Measurements from ENCODE around the gene DISP2.

The DISP2 gene

DNA sequence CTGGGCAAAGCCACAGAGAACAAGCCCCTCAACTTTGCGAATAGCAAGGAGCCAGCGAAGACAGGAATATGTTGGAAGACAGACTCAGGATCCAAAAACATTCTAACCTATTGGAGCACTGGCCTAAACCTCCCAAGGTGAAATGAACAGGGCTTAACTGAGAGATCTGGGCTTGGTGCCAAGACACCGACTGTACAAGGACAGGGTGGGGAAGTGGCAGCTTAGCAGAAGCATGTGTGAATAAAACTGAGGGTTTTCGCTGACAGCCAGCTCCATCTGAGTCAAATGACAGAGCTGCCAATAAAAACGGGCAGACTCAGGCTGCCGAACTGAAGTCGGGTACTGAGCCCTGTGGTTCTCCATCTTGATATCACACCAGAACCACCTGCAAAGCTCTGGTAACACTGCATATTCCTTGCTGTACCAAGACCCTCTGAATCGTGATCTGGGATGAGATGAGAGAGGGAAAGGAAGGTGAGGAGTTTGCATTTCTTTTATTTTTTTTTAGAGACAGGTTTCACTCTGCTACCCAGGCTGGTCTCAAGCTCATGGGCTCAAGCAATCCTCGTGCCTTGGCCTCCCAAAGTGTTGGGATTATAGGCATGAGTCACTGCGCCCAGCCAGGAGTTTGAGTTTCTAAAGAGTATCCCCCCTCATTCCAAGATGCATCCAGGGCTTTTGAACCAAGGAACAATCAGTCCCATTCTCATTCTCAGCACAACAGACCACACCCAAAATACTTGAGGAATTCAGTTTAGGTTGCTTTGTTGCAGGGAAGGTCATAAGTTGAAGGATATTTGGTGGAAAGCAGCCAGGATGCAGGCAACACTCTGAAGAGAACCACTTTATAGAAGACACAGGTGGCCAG is 44.3 kb upstream of the DISP2 start:
- CTCF ChIA-PET, result interaction anchor here (0.9 to 23.2 kb wide), 8 partner anchors 7 to 104 kb away, joined by 3 to 405 read pairs (median 17); partner anchors contain the start of genes CCDC9B and INAFM2
- POLR2A ChIA-PET, result no interaction called here
- no peak for DNase-seq (ENCODE audit: extremely low spot score)
- no peak for TF ChIP-seq CTCF (IDR thresholded peaks at IDR 0.05; ENCODE audit: control extremely low read depth, extremely low read depth, low read depth, missing control alignments)

- ChIA-PET POLR2A (no interaction called here), CTCF (interaction anchor here (1.1 to 23.2 kb wide), 4 partner anchors 12 to 40 kb away, joined by 3 to 405 read pairs (median 17); no protein-coding TSS in a partner anchor)
- TF ChIP-seq CTCF (IDR thresholded peaks at IDR 0.05; ENCODE audit: control extremely low read depth, extremely low read depth, low read depth, missing control alignments), result no peak
- no peak for DNase-seq (ENCODE audit: extremely low spot score)
Observed at GRCh38 chr15:40314723-40315276, 43.2 kb upstream of the DISP2 start.

- no peak for TF ChIP-seq CTCF (IDR thresholded peaks at IDR 0.05; ENCODE audit: control extremely low read depth, extremely low read depth, low read depth, missing control alignments)
- no peak for DNase-seq (ENCODE audit: extremely low spot score)
- ChIA-PET CTCF (interaction anchor here (1.3 to 23.2 kb wide), 5 partner anchors 9 to 42 kb away, joined by 4 to 405 read pairs (median 7); partner anchors contain the start of gene PLCB2), POLR2A (no interaction called here)
Observed at GRCh38 chr15:40316931-40317330, 41.1 kb upstream of the DISP2 start.

GRCh38 chr15:40317580-40317979 is 40.4 kb upstream of the DISP2 start:
- no peak for TF ChIP-seq CTCF (IDR thresholded peaks at IDR 0.05; ENCODE audit: control extremely low read depth, extremely low read depth, low read depth, missing control alignments)
- DNase-seq (ENCODE audit: extremely low spot score), result no peak
- POLR2A ChIA-PET, result no interaction called here
- CTCF ChIA-PET, result interaction anchor here (1.2 to 23.2 kb wide), 4 partner anchors 13 to 104 kb away, joined by 3 to 405 read pairs (median 26); no protein-coding TSS in a partner anchor

DNA sequence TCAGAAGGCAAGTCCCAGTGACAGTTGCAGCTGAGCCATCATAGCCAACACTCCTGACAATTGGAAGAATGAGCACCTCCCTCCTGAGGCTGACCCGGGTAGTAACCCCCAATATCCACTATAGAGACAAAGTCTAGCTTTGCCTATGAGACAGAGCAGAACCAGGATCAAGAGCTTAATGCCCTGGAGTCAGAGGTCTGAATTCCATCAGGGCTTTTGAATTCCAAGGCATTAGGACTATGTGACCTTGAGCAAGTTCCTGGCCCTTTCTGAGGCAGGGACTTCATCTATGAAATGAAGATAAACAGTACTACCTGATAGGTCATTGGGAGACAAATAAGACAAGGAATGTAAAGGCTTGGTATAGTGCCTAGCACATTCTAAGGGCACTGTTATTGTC is 37.6 kb upstream of the DISP2 start:
- ChIA-PET CTCF (interaction anchor here (1.0 to 23.2 kb wide), 22 partner anchors 8 to 282 kb away, joined by 3 to 405 read pairs (median 5); partner anchors contain the start of genes BAHD1, CCDC9B, PHGR1 and PLCB2), POLR2A (no interaction called here)
- DNase-seq (ENCODE audit: extremely low spot score), result no peak
- TF ChIP-seq CTCF (IDR thresholded peaks at IDR 0.05; ENCODE audit: control extremely low read depth, extremely low read depth, low read depth, missing control alignments), result no peak

DNA sequence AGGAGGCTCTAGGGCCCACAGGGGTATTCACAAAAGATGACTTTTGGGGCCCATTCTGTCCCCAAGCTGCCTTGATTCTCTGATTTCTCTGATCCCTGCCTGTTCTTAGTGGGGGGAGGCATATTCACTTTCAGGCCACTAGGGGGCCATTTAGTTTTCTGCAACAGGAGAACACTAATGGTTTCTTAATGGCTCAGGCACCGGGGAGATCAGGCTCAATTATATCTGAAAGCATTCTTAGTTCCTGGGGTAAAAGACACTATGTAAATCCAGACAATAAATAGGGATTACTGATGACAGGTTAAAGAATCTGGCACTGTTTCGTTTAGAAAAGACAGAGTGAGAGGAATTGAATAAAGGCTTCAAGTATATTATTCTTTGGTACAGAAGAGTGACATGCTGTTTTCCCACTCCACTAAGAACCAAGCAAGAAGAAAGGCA is 37.1 kb upstream of the DISP2 start:
- POLR2A ChIA-PET, result no interaction called here
- peak; percentile 72 for TF ChIP-seq CTCF (IDR thresholded peaks at IDR 0.05; ENCODE audit: control extremely low read depth, extremely low read depth, low read depth, missing control alignments)
- CTCF ChIA-PET, result interaction anchor here (1.0 to 23.2 kb wide), 19 partner anchors 8 to 283 kb away, joined by 3 to 405 read pairs (median 6); partner anchors contain the start of genes CCDC9B and PLCB2
- peak; percentile 78 for DNase-seq (ENCODE audit: extremely low spot score)
